GM12878 (cell line): ENCODE data around the gene NUBPL.

Source experiments
- EGR1 ChIP-seq, 2 experiments: IDR thresholded peaks; 1 replicate in 1 of 2; 2 replicates in 1 of 2; pipeline ENCODE4 v1.6.1; 2011 to 2012; ENCODE audit warnings: low read depth in 2 of 2, low read length in 2 of 2, borderline replicate concordance in 1 of 2, mild to moderate bottlenecking in 1 of 2, moderate library complexity in 1 of 2
- EP300 ChIP-seq, 2 experiments: fragments of 150-350 bp in 1 of 2; IDR thresholded peaks; 2 replicates each; pipeline ENCODE4 v1.6.1; 2011 to 2012; ENCODE audit warnings: low read depth in 2 of 2, low read length in 2 of 2, borderline replicate concordance in 1 of 2, improper control_type of control experiment in 1 of 2, inconsistent platforms in 1 of 2; ENCODE audit not compliant: control insufficient read depth in 1 of 2
- HDGF ChIP-seq: fragments of 450-650 bp; IDR thresholded peaks from 2 replicates; pipeline ENCODE4 v1.6.1; 2016; ENCODE audit warnings: antibody characterized with exemption
- PAX5 ChIP-seq: IDR thresholded peaks from 2 replicates; pipeline ENCODE4 v1.6.1; 2011; ENCODE audit warnings: low read depth, low read length, borderline replicate concordance
- PML ChIP-seq: IDR thresholded peaks from 2 replicates; pipeline ENCODE4 v1.6.1; 2012; ENCODE audit warnings: low read length, inconsistent platforms
- POLR2A ChIP-seq: IDR thresholded peaks from 2 replicates; pipeline ENCODE4 v1.6.1; 2011; ENCODE audit warnings: low read depth, mild to moderate bottlenecking, low read length
- RBBP5 ChIP-seq: fragments of 200-600 bp; sonication (generic); conservative IDR thresholded peaks from 2 replicates; pipeline ENCODE4 v1.6.1; 2016
- RELA ChIP-seq: fragments of 450-650 bp; IDR thresholded peaks from 2 replicates; pipeline ENCODE4 v1.8.0; 2014; ENCODE audit warnings: borderline replicate concordance; ENCODE audit not compliant: partially characterized antibody
- SIN3A ChIP-seq: IDR thresholded peaks from 2 replicates; pipeline ENCODE4 v1.6.1; 2012; ENCODE audit warnings: low read depth, low read length, improper control_type of control experiment
- YY1 ChIP-seq: IDR thresholded peaks from 2 replicates; pipeline ENCODE4 v1.6.1; 2011; ENCODE audit warnings: low read depth, mild to moderate bottlenecking, low read length
- TF ChIP-seq, protein P1 (sequence below), 3 experiments: IDR thresholded peaks in 2 of 3; conservative IDR thresholded peaks in 1 of 3; 2 replicates each; pipeline ENCODE4 v1.5.1; 2011; ENCODE audit warnings: low read depth in 3 of 3, low read length in 3 of 3, mild to moderate bottlenecking in 3 of 3, control low read depth in 2 of 3, moderate library complexity in 2 of 3, inconsistent platforms in 1 of 3, mixed read lengths in 1 of 3; ENCODE audit not compliant: control insufficient read depth in 2 of 3, insufficient read depth in 1 of 3; ENCODE audit errors: extremely low read depth in 1 of 3
- TF ChIP-seq, protein P2 (sequence below): IDR thresholded peaks from 2 replicates; pipeline ENCODE4 v1.6.1; 2012; ENCODE audit warnings: low read depth, low read length, improper control_type of control experiment
- TF ChIP-seq, protein P3 (sequence below): IDR thresholded peaks from 2 replicates; pipeline ENCODE4 v1.6.1; 2012; ENCODE audit warnings: mild to moderate bottlenecking, low read depth, low read length

DNA sequence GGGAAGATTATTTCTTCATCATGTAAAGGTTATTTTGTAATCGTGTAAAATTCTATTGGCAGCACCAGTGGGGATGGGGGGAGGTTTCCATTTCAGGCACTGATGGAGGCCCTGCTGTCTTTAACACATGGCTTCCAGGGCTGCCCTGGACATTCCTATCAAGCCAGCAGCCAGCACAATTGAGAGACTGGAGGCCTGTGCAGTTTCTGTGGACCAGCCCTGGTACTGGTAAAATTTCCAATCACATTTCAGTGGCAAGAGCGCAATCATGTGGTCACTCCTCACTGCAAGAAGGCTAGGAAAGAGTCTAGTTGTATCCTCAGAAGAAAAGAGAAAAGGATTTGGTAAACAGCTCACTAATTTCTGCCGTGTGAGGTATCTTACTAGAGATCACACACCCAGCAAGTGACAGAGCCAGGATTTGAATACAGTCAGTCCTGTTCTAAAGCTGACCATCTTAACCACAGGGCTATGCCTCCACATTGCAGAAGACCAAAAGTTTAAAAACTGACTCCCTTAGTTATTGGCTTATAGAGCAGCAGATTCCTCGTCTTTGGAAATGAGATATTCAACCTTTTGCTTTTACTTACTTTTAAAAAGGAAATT is 336.5 kb downstream of the NUBPL start:
- TF ChIP-seq, protein P1, sequence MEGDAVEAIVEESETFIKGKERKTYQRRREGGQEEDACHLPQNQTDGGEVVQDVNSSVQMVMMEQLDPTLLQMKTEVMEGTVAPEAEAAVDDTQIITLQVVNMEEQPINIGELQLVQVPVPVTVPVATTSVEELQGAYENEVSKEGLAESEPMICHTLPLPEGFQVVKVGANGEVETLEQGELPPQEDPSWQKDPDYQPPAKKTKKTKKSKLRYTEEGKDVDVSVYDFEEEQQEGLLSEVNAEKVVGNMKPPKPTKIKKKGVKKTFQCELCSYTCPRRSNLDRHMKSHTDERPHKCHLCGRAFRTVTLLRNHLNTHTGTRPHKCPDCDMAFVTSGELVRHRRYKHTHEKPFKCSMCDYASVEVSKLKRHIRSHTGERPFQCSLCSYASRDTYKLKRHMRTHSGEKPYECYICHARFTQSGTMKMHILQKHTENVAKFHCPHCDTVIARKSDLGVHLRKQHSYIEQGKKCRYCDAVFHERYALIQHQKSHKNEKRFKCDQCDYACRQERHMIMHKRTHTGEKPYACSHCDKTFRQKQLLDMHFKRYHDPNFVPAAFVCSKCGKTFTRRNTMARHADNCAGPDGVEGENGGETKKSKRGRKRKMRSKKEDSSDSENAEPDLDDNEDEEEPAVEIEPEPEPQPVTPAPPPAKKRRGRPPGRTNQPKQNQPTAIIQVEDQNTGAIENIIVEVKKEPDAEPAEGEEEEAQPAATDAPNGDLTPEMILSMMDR (IDR thresholded peaks at IDR 0.05 in 2 of 3, conservative IDR thresholded peaks at IDR 0.05 in 1 of 3; ENCODE audit: control insufficient read depth in 2 of 3, extremely low read depth in 1 of 3, insufficient read depth in 1 of 3, low read depth in 3 of 3, low read length in 3 of 3), result no peak
- TF ChIP-seq PML (no peak), PAX5 (no peak), YY1 (no peak), RELA (no peak), SIN3A (no peak), POLR2A (no peak), EP300 (IDR thresholded peaks at IDR 0.05; ENCODE audit: borderline replicate concordance in 1 of 2, control insufficient read depth in 1 of 2, low read depth in 2 of 2, low read length in 2 of 2) (no peak), HDGF (no peak), EGR1 (IDR thresholded peaks at IDR 0.05; ENCODE audit: borderline replicate concordance in 1 of 2, low read depth in 2 of 2, low read length in 2 of 2) (no peak), RBBP5 (no peak)
- TF ChIP-seq, protein P2, sequence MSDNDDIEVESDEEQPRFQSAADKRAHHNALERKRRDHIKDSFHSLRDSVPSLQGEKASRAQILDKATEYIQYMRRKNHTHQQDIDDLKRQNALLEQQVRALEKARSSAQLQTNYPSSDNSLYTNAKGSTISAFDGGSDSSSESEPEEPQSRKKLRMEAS, result no peak
- TF ChIP-seq, protein P3, sequence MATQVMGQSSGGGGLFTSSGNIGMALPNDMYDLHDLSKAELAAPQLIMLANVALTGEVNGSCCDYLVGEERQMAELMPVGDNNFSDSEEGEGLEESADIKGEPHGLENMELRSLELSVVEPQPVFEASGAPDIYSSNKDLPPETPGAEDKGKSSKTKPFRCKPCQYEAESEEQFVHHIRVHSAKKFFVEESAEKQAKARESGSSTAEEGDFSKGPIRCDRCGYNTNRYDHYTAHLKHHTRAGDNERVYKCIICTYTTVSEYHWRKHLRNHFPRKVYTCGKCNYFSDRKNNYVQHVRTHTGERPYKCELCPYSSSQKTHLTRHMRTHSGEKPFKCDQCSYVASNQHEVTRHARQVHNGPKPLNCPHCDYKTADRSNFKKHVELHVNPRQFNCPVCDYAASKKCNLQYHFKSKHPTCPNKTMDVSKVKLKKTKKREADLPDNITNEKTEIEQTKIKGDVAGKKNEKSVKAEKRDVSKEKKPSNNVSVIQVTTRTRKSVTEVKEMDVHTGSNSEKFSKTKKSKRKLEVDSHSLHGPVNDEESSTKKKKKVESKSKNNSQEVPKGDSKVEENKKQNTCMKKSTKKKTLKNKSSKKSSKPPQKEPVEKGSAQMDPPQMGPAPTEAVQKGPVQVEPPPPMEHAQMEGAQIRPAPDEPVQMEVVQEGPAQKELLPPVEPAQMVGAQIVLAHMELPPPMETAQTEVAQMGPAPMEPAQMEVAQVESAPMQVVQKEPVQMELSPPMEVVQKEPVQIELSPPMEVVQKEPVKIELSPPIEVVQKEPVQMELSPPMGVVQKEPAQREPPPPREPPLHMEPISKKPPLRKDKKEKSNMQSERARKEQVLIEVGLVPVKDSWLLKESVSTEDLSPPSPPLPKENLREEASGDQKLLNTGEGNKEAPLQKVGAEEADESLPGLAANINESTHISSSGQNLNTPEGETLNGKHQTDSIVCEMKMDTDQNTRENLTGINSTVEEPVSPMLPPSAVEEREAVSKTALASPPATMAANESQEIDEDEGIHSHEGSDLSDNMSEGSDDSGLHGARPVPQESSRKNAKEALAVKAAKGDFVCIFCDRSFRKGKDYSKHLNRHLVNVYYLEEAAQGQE, result no peak
